Placental epithelial cell (primary cell): ENCODE measurements around the gene DECR2. TPM values are rescaled to one million over a fixed set of nuclear protein-coding genes. Genes with fewer than 3 reads are reported as not detected.

ENCODE experiments used
- small RNA-seq: library from RNA; depleted of rRNA; stranded (forward); fragments of <200 nt; gene quantifications from one replicate; pipeline ENCODE3, GENCODE V24; 2012
- total RNA-seq: library from RNA; depleted of rRNA; stranded (reverse); fragments of >200 nt; gene quantifications from 2 replicates; pipeline ENCODE4 v1.2.3, GENCODE V29; 2012

Gene DECR2, protein sequence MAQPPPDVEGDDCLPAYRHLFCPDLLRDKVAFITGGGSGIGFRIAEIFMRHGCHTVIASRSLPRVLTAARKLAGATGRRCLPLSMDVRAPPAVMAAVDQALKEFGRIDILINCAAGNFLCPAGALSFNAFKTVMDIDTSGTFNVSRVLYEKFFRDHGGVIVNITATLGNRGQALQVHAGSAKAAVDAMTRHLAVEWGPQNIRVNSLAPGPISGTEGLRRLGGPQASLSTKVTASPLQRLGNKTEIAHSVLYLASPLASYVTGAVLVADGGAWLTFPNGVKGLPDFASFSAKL
- total RNA-seq: 9.0 and 14.5 TPM in 2 replicates

GRCh38 chr16:401468-402348, at the start of gene DECR2:
TSS of gene DECR2 (plus strand) at chr16:401885. CDS start at chr16:401964, 79 bp downstream.

DNA sequence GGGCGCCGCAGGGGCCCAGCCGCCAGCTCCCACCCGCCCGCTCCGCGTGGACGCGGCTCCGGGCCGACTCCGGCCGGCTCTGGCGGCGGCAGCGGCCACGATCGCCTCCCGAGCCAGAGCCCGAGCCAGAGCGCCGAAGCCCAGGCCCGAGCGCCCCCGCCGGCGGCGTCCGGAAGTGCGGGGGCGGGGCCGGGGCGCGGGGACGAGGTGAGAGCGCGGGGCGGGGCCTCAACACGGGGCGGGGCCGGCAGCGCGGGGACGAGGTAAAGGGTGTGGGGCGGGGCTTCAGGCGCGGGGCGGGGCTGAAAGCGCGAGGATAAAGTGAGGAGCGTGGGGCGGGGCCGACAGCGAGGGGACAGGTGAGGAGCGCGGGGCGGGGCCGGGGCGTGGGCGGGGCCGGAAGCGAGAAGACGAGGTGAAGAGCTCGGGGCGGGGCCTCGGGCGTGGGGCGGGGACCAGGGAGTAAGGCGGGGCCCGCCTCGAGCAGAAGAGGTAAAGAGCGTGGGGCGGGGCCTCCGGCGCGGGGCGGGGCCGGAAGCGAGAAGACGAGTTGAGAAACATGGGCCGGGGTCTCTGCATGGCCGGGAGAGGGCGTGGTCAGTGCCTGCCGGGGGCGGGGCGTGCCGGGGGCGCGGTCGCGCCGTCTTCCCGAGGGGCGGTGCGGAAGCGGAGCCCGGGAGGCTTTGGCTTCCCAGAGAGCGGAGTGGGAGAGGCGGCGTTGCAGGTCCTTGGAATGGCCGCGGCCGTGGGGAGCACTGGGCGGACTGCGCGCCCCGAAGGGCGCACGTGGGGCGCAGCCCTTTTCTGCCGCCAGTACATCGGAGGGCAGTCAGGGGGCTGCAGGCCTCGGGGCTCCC, 48.9 kb upstream of the DECR2 start, which contains the start of gene AXIN1:
Gene AXIN1, minus strand, starts transcription at position 177 of the 857 bp plus-strand sequence. CDS start 5,698 bp downstream, outside the sequence.

GRCh38 chr16:370443-370842, 31.2 kb upstream of the DECR2 start, which contains the start of gene MRPL28:
TSS of gene MRPL28 (minus strand) at chr16:370538. CDS start at chr16:370218, 320 bp downstream.

DNA sequence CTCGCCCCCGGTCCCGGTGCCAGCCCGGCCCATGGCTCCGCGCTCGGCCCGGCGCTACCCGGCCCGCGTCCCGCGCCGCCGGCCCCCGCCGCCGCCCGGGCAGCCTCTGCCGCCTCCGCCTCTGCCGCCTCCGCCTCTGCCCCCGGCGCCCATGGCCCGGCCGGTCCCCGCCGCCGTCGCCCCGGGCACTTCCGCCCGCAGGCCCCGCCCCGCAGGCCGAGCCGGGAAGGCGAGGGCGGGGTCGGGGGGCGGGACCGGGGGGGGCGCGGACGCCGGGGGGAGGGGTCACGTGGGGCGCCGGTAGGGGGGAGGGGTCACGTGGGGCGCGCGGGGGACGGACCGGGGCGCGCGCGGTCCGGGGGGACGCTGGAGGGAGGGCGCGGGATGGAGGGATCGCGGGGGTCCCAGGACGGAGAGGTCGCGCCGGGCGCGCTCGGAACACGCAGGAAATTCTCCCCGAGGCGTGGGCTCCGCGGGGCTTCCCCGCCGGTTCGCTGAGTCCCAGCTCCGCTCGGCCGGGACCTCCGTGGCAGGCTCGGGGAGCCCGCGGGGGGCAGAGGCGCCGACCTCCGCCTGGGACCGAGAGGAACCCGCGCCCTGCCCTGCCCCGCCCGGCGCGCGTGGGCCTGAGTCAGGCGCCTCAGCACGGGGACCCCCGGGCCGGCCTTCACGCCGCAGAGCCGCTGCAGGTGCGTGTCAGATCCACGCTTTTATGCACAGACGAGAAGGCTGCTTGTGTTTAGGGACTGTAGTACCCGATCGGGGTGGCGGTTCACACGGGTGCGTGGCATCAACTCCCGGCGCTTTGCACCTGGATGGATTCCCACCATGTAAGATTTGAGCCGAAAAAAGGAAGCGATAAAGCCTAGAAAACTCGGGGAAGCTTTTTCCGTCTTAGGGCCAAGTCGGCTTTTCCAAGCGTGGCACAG, 19.6 kb upstream of the DECR2 start, which contains the start of gene PGAP6:
Gene PGAP6, minus strand, starts transcription at position 190 of the 929 bp plus-strand sequence. Its CDS starts 157 bp downstream, at position 33.

GRCh38 chr16:397135-397661, 4.5 kb upstream of the DECR2 start, which contains the start of gene NME4:
TSS of gene NME4 (plus strand) at chr16:397199. CDS start at chr16:397223, 24 bp downstream.

GRCh38 chr16:425082-425718, 23.5 kb downstream of the DECR2 start, which contains the start of gene RAB11FIP3:
TSS of gene RAB11FIP3 (plus strand) at chr16:425649. CDS start at chr16:426007, 358 bp downstream.

Small RNA genes lying within 50 kb of the gene (small RNA-seq; reads per million reads assigned to genes)
- not detected for gene RF00019

Other genes with a start within 250 kb of the DECR2 start
- gene HBZ, start 249.2 kb upstream of the DECR2 start, total RNA-seq: not detected in 2 replicates
- gene HBM, start 235.9 kb upstream of the DECR2 start, total RNA-seq: not detected in 2 replicates
- gene HBA2, start 229.0 kb upstream of the DECR2 start, total RNA-seq: not detected in 2 replicates
- not detected in 2 replicates for gene HBA1, start 225.2 kb upstream of the DECR2 start, total RNA-seq
- gene HBQ1, start 221.4 kb upstream of the DECR2 start, total RNA-seq: not detected in 2 replicates
- gene LUC7L, start 172.4 kb upstream of the DECR2 start, total RNA-seq: 35.5 and 52.6 TPM in 2 replicates
- gene FAM234A, start 167.1 kb upstream of the DECR2 start, total RNA-seq: 59.7 and 67.1 TPM in 2 replicates
- gene RGS11, start 125.9 kb upstream of the DECR2 start, total RNA-seq: not detected in 2 replicates
- not detected in 2 replicates for gene ARHGDIG, start 121.3 kb upstream of the DECR2 start, total RNA-seq
- not detected in 2 replicates for gene PDIA2, start 118.7 kb upstream of the DECR2 start, total RNA-seq
- gene AXIN1, start 49.2 kb upstream of the DECR2 start, total RNA-seq: 20.9 and 28.7 TPM in 2 replicates
- gene MRPL28, start 31.3 kb upstream of the DECR2 start, total RNA-seq: 45.5 and 89.7 TPM in 2 replicates
- gene PGAP6, start 19.9 kb upstream of the DECR2 start, total RNA-seq: 38.1 and 67.2 TPM in 2 replicates
- 109 and 129 TPM in 2 replicates for gene NME4, start 4.7 kb upstream of the DECR2 start, total RNA-seq
- gene RAB11FIP3, start 23.8 kb downstream of the DECR2 start, total RNA-seq: 13.4 and 21.2 TPM in 2 replicates
- gene CAPN15, start 125.8 kb downstream of the DECR2 start, total RNA-seq: 25.1 and 42.8 TPM in 2 replicates
- gene PRR35, start 158.5 kb downstream of the DECR2 start, total RNA-seq: 0.11 and 0.39 TPM in 2 replicates
- gene NHLRC4, start 165.1 kb downstream of the DECR2 start, total RNA-seq: 0.33 and 0.39 TPM in 2 replicates
- 27.2 and 36.5 TPM in 2 replicates for gene PIGQ, start 168.1 kb downstream of the DECR2 start, total RNA-seq
- 13.7 and 19.0 TPM in 2 replicates for gene RAB40C, start 188.2 kb downstream of the DECR2 start, total RNA-seq
- under 0.01 and 0.33 TPM in 2 replicates for gene WFIKKN1, start 229.1 kb downstream of the DECR2 start, total RNA-seq
- gene METTL26, start 234.4 kb downstream of the DECR2 start, total RNA-seq: 86.0 and 133 TPM in 2 replicates
- 10.6 and 15.9 TPM in 2 replicates for gene MCRIP2, start 239.9 kb downstream of the DECR2 start, total RNA-seq
- gene WDR90, start 247.5 kb downstream of the DECR2 start, total RNA-seq: 15.4 and 24.3 TPM in 2 replicates